K562 (cell line): Measurements from ENCODE around the gene LCTL. TPM values are rescaled to one million over a fixed set of nuclear protein-coding genes. Genes with fewer than 3 reads are reported as not detected.

Experiments used
- ATAC-seq: fragments of 200-7000 bp; cut with Tn5 transposase; 3 replicates; pipeline ENCODE4 v1.9.1; 2020; ENCODE audit warnings: moderate library complexity
- BruUV-seq: library from RNA; stranded (reverse); fragments of 400-500 nt; replicated peaks from 2 replicates; lab custom pipeline; 2021; lab: Mats Ljungman, UMichigan
- CTCF ChIA-PET: fragments of 300-600 bp; formaldehyde crosslinking; extraction: SDS; loops from one replicate; lab custom pipeline; 2021; ENCODE audit warnings: low intra/inter-chr PET ratio; lab: Yijun Ruan, JAX
- POLR2A ChIA-PET: fragments of 300-600, 350-650 bp; sonication (Branson Sonifier 250); formaldehyde crosslinking; extraction: SDS; loops from one replicate; lab custom pipeline; 2021; ENCODE audit warnings: antibody characterized with exemption, inconsistent platforms; lab: Yijun Ruan, JAX
- DNase-seq, 4 experiments: peaks; one replicate each; pipeline versions ENCODE4 v3.0.0 to v3.0.0-alpha.2; 2011 to 2018; ENCODE audit warnings: low spot score in 3 of 4, mixed read lengths in 3 of 4; ENCODE audit errors: extremely low read depth in 1 of 4
- FAIRE-seq: peaks from 2 replicates; lab custom pipeline; 2011; peaks lifted over from hg19 to GRCh38; lab: Jason Lieb, UNC
- H2AFZ ChIP-seq: 2 replicates; pipeline ENCODE4 v1.6.0; 2011; ENCODE audit warnings: low read depth, low read length, control low read depth, inconsistent platforms
- H3K27ac ChIP-seq: fragments of 200-600 bp; 3 replicates; pipeline ENCODE4 v1.8.0; 2011; ENCODE audit warnings: low read depth, mild to moderate bottlenecking, control low read depth, inconsistent platforms, low read length, moderate library complexity, mixed read lengths; ENCODE audit errors: extremely low read depth
- H3K27me3 ChIP-seq, 2 experiments: fragments of 300-600 bp in 1 of 2; 2 replicates in 1 of 2; 3 replicates in 1 of 2; pipeline versions ENCODE4 v1.6.0 to v1.8.0; 2011; ENCODE audit warnings: inconsistent platforms in 2 of 2, low read length in 2 of 2, mild to moderate bottlenecking in 1 of 2, mixed read lengths in 1 of 2, moderate library complexity in 1 of 2; ENCODE audit not compliant: control insufficient read depth in 2 of 2, insufficient read depth in 2 of 2
- H3K36me3 ChIP-seq: fragments of 300-600 bp; 3 replicates; pipeline ENCODE4 v1.8.0; 2011; ENCODE audit warnings: mild to moderate bottlenecking, low read length, inconsistent platforms; ENCODE audit not compliant: control insufficient read depth, insufficient read depth
- H3K4me1 ChIP-seq, 2 experiments: fragments of 200-600 bp in 1 of 2; replicated peaks in 1 of 2; 2 replicates in 1 of 2; 3 replicates in 1 of 2; pipeline versions ENCODE4 v1.5.1 to v1.8.0; 2011; ENCODE audit warnings: inconsistent platforms in 2 of 2, low read length in 2 of 2, mild to moderate bottlenecking in 1 of 2, mixed read lengths in 1 of 2, moderate library complexity in 1 of 2; ENCODE audit not compliant: control insufficient read depth in 2 of 2, insufficient read depth in 2 of 2
- H3K4me2 ChIP-seq: 2 replicates; pipeline ENCODE4 v1.6.1; 2011; ENCODE audit warnings: low read length, control low read depth, inconsistent platforms, mixed read lengths; ENCODE audit not compliant: insufficient read depth
- H3K4me3 ChIP-seq: fragments of 200-600 bp; sonication (generic), shearing (Covaris generic); 2 replicates; pipeline ENCODE4 v1.5.1; 2016; ENCODE audit warnings: control low read depth, inconsistent platforms
- H3K79me2 ChIP-seq: fragments of 200-600 bp; 3 replicates; pipeline ENCODE4 v1.8.0; 2011; ENCODE audit warnings: low read length, inconsistent platforms; ENCODE audit not compliant: control insufficient read depth, insufficient read depth
- H3K9ac ChIP-seq, 2 experiments: 2 replicates each; pipeline versions ENCODE4 v1.6.0 to v1.6.1; 2011; ENCODE audit warnings: low read depth in 2 of 2, low read length in 2 of 2, control low read depth in 1 of 2, inconsistent platforms in 1 of 2, mild to moderate bottlenecking in 1 of 2, mixed read lengths in 1 of 2; ENCODE audit not compliant: insufficient read depth in 1 of 2
- H3K9me1 ChIP-seq: one replicate; pipeline ENCODE4 v1.6.0; 2011; ENCODE audit warnings: inconsistent platforms, mild to moderate bottlenecking, low read length, moderate library complexity; ENCODE audit not compliant: control insufficient read depth, insufficient read depth
- H3K9me3 ChIP-seq: replicated peaks from 2 replicates; pipeline ENCODE4 v1.5.1; 2011; ENCODE audit warnings: low read depth, low read length, inconsistent platforms; ENCODE audit not compliant: control insufficient read depth, insufficient read depth
- H4K20me1 ChIP-seq: replicated peaks from 2 replicates; pipeline ENCODE4 v1.6.1; 2011; ENCODE audit warnings: low read length, inconsistent platforms, mixed read lengths; ENCODE audit not compliant: control insufficient read depth, insufficient read depth
- ARID2 ChIP-seq: fragments of 450-650 bp; IDR thresholded peaks from 2 replicates; pipeline ENCODE4 v1.6.1; 2017; ENCODE audit warnings: antibody characterized with exemption, mild to moderate bottlenecking
- CBX5 ChIP-seq: IDR thresholded peaks from 2 replicates; pipeline ENCODE4 v1.6.1; 2014; ENCODE audit warnings: low read depth, borderline replicate concordance
- CREBBP ChIP-seq: IDR thresholded peaks from one replicate; pipeline ENCODE4 v1.6.1; 2012; ENCODE audit warnings: low read depth, mild to moderate bottlenecking, control low read depth, inconsistent platforms, low read length
- ELF4 ChIP-seq: fragments of 450-650 bp; formaldehyde crosslinking; IDR thresholded peaks from 2 replicates; pipeline ENCODE4 v1.4.0; 2022; ENCODE audit warnings: missing genetic modification characterization
- FOSL1 ChIP-seq: fragments of 200-800 bp; sonication (Bioruptor generic); conservative IDR thresholded peaks from 2 replicates; pipeline ENCODE4 v1.6.1; 2016; ENCODE audit warnings: missing genetic modification characterization, missing compliant biosample characterization
- FOXJ3 ChIP-seq: sonication (generic); formaldehyde crosslinking; IDR thresholded peaks from 2 replicates; pipeline ENCODE4 v1.4.0; 2020; ENCODE audit warnings: mild to moderate bottlenecking, missing genetic modification reagents
- IRF2 ChIP-seq: sonication (generic); formaldehyde crosslinking; IDR thresholded peaks from 2 replicates; pipeline ENCODE4 v1.8.1; 2022; ENCODE audit warnings: mild to moderate bottlenecking, missing genetic modification reagents
- KLF1 ChIP-seq: fragments of 450-650 bp; IDR thresholded peaks from 2 replicates; pipeline ENCODE4 v1.6.1; 2016; ENCODE audit warnings: missing genetic modification characterization, missing compliant biosample characterization
- LARP7 ChIP-seq: fragments of 450-650 bp; IDR thresholded peaks from 2 replicates; pipeline ENCODE4 v1.6.1; 2016
- MED1 ChIP-seq: sonication (generic); formaldehyde crosslinking; IDR thresholded peaks from 2 replicates; pipeline ENCODE4 v1.8.1; 2023; ENCODE audit warnings: missing genetic modification reagents, borderline replicate concordance
- MYBL2 ChIP-seq, 2 experiments: fragments of 450-650 bp in 1 of 2; sonication (generic) in 1 of 2; formaldehyde crosslinking in 1 of 2; IDR thresholded peaks; 2 replicates each; pipeline versions ENCODE4 v1.6.1 to v1.8.1; 2017 to 2022; ENCODE audit warnings: borderline replicate concordance in 1 of 2, inconsistent platforms in 1 of 2, low read depth in 1 of 2, mild to moderate bottlenecking in 1 of 2, missing genetic modification reagents in 1 of 2, moderate library complexity in 1 of 2
- MYC ChIP-seq, 2 experiments: fragments of 250-450 bp in 1 of 2; sonication (Bioruptor Pico) in 1 of 2; IDR thresholded peaks; 2 replicates each; pipeline versions ENCODE4 v1.5.1 to v1.6.1; 2012 to 2021; ENCODE audit warnings: low read depth in 2 of 2, borderline replicate concordance in 1 of 2, improper control_type of control experiment in 1 of 2, low read length in 1 of 2, mild to moderate bottlenecking in 1 of 2, moderate library complexity in 1 of 2
- POLR2G ChIP-seq: fragments of 200-400 bp; formaldehyde crosslinking; IDR thresholded peaks from 2 replicates; pipeline ENCODE4 v1.6.1; 2017; ENCODE audit warnings: low read depth, mild to moderate bottlenecking, antibody characterized with exemption, low read length, moderate library complexity
- RBM39 ChIP-seq: fragments of 200-400 bp; formaldehyde crosslinking; optimal IDR thresholded peaks from 2 replicates; pipeline ENCODE3; 2018; ENCODE audit warnings: low read depth, low read length
- SAFB2 ChIP-seq: fragments of 200-400 bp; formaldehyde crosslinking; IDR thresholded peaks from 2 replicates; pipeline ENCODE4 v1.6.1; 2018; ENCODE audit warnings: borderline replicate concordance, low read length, low read depth, moderate library complexity; ENCODE audit not compliant: severe bottlenecking
- SP1 ChIP-seq: sonication (generic); formaldehyde crosslinking; IDR thresholded peaks from 2 replicates; pipeline ENCODE4 v1.8.1; 2022; ENCODE audit warnings: mild to moderate bottlenecking, missing genetic modification reagents
- TAF9B ChIP-seq: fragments of 450-650 bp; IDR thresholded peaks from 2 replicates; pipeline ENCODE4 v1.6.1; 2018; ENCODE audit warnings: mild to moderate bottlenecking; ENCODE audit not compliant: partially characterized antibody
- YBX1 ChIP-seq: fragments of 450-650 bp; IDR thresholded peaks from 2 replicates; pipeline ENCODE4 v1.7.1; 2016; ENCODE audit warnings: mild to moderate bottlenecking
- ZNF583 ChIP-seq: fragments of 250-450 bp; sonication (Bioruptor Pico); IDR thresholded peaks from 2 replicates; pipeline ENCODE4 v1.4.0; 2020
- ZNF584 ChIP-seq: fragments of 200-800 bp; sonication (Bioruptor generic); IDR thresholded peaks from 2 replicates; pipeline ENCODE4 v1.6.1; 2016; ENCODE audit warnings: low read depth, mild to moderate bottlenecking, missing genetic modification characterization, missing compliant biosample characterization
- WGBS: fragments of 100-300 bp; shearing (Covaris generic); methylation state at CpG from one replicate; pipeline ENCODE4 v1.1.6; 2016; ENCODE audit warnings: low coverage, mixed read lengths; ENCODE audit not compliant: insufficient coverage; ENCODE audit errors: missing lambda C conversion rate; 5-methylcytosine and 5-hydroxymethylcytosine counted together
- in situ Hi-C: fragments of 300-500 bp; cut with MboI; formaldehyde crosslinking; loops from 4 replicates; pipeline ENCODE4 v1.15.0; 2018; ENCODE audit warnings: inconsistent platforms, mixed read lengths
- intact Hi-C: fragments of 100-400 bp; cut with micrococcal nuclease; formaldehyde crosslinking; loops from 2 replicates; pipeline ENCODE4 v1.14.2; 2022
- polyA plus RNA-seq, 8 experiments: library from polyadenylated mRNA; depleted of rRNA in 4 of 8; stranded (reverse) in 5 of 8; unstranded in 3 of 8; fragments of >200 nt; fragmentation: Nextera tagmentation in 2 of 8; fragmentation: Illumina TruSeq in 1 of 8; extraction: Ambion mirVana in 2 of 8; extraction: Trizol in 1 of 8; gene quantifications; 2 replicates each; pipeline versions ENCODE4 v1.2.1 to v1.2.3, GENCODE V29; 2011 to 2014; ENCODE audit warnings: inconsistent platforms in 1 of 8, missing spikeins in 1 of 8
- total RNA-seq, 7 experiments: library from RNA; depleted of rRNA in 6 of 7; stranded (reverse); fragments of >200 nt in 6 of 7; fragmentation: Illumina TruSeq in 2 of 7; extraction: Trizol in 2 of 7; gene quantifications; 2 replicates each; pipeline versions ENCODE4 v1.2.1 to v1.2.3, GENCODE V29; 2011 to 2021; ENCODE audit warnings: low replicate concordance in 1 of 7
- TF ChIP-seq, protein P1 (sequence below): fragments of 250-450 bp; sonication (Bioruptor Pico); IDR thresholded peaks from 2 replicates; pipeline ENCODE4 v1.5.0; 2021
- TF ChIP-seq, protein P2 (sequence below): fragments of 450-650 bp; formaldehyde crosslinking; IDR thresholded peaks from 2 replicates; pipeline ENCODE4 v1.4.0; 2020; ENCODE audit warnings: mild to moderate bottlenecking, moderate library complexity

Gene LCTL
- total and polyA plus RNA-seq, 9 of the 15 experiments (the other 6 are each of a cell fraction or from before 2014, with no cell fraction given): 0.08 to 0.31 (median 0.17) TPM; not detected in 6

DNA sequence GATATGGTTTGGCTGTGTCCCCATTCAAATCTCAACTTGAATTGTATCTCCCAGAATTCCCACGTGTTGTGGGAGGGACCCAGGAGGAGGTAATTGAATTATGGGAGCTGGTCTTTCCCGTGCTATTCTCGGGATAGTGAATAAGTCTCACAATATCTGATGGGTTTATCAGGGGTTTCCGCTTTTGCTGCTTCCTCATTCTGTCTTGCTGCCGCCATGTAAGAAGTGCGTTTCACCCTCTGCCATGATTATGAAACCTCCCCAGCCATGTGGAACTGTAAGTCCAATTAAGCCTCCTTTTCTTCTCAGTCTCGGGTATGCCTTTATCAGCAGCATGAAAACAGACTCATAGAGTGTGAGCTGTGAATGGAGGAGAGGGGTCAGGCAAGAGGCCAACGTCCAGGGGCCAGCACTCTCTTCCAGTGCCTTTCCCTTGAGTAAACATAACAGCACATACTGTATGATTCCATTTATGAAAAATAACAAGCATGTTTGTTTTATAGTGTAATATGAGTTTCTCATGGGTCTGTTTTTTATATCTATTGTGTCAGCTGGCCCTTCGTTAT is 16.3 kb upstream of the LCTL start:
- Histone ChIP-seq H3K36me3 (peaks cover 32% of the 10 kb centered on the region), H3K9me1 (peaks cover 5% of the 10 kb centered on the region), H3K4me3 (peak overlapping the region; percentile 62), H3K9me3 (no peaks in the 10 kb centered on the region), H4K20me1 (peaks cover 26% of the 10 kb centered on the region), H3K4me2 (peak overlapping the region; percentile 97), H3K27me3 (no peaks in the 10 kb centered on the region), H3K27ac (peak overlapping the region; percentile 89), H3K79me2 (peaks cover 43% of the 10 kb centered on the region), H2AFZ (peak overlapping the region; percentile 89), H3K4me1 (peaks cover 11 to 24% of the 10 kb centered on the region in 2 experiments), H3K9ac (peak overlapping the region; percentile 90 to 93; a peak in 3 of 4 replicates)
- in situ Hi-C loops (no loop called here), intact Hi-C loops (no loop called here)
- peak; percentile 87 for FAIRE-seq
- peak in 2 of 4 experiments; percentile 26 to 88 for DNase-seq
- CTCF ChIA-PET: no interaction called here
- 2% methylated on average over 9 of the region's 9 CpGs for whole genome bisulfite sequencing
- ATAC-seq: peak; percentile 66
- POLR2A ChIA-PET: interaction anchor here (0.6 to 2.7 kb wide), 48 partner anchors 8 to 971 kb away, joined by 3 to 23 read pairs (median 4); partner anchors contain the start of genes INTS14, LCTL and TIPIN
- no TSS peak for BruUV-seq
- TF ChIP-seq, protein P1, sequence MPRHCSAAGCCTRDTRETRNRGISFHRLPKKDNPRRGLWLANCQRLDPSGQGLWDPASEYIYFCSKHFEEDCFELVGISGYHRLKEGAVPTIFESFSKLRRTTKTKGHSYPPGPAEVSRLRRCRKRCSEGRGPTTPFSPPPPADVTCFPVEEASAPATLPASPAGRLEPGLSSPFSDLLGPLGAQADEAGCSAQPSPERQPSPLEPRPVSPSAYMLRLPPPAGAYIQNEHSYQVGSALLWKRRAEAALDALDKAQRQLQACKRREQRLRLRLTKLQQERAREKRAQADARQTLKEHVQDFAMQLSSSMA (CRISPR knock-in tag): no peak; the same call in 1 of the 2 replicates
- TF ChIP-seq ZNF584 (no peak), MED1 (CRISPR knock-in tag) (no peak), SP1 (CRISPR knock-in tag) (peak; percentile 75), KLF1 (tag) (0 out of 2 replicates have a peak, but pooled peaks have one; percentile 34), POLR2G (peak; percentile 74), FOSL1 (tag) (no peak), ZNF583 (CRISPR knock-in tag) (no peak), MYC (IDR thresholded peaks at IDR 0.05; ENCODE audit: low read depth, low read length) (peak; percentile 96), MYC (CRISPR knock-in tag; IDR thresholded peaks at IDR 0.05; ENCODE audit: borderline replicate concordance, low read depth) (peak; percentile 91), TAF9B (peak; percentile 95), LARP7 (no peak), SAFB2 (no peak), ELF4 (CRISPR knock-in tag) (peak; percentile 91), IRF2 (CRISPR knock-in tag) (no peak), FOXJ3 (CRISPR knock-in tag) (no peak), MYBL2 (IDR thresholded peaks at IDR 0.05; ENCODE audit: low read depth) (no peak), MYBL2 (CRISPR knock-in tag; IDR thresholded peaks at IDR 0.05; ENCODE audit: borderline replicate concordance) (no peak), CREBBP (no peak), RBM39 (no peak), CBX5 (no peak), YBX1 (no peak), ARID2 (no peak)
- TF ChIP-seq, protein P2, sequence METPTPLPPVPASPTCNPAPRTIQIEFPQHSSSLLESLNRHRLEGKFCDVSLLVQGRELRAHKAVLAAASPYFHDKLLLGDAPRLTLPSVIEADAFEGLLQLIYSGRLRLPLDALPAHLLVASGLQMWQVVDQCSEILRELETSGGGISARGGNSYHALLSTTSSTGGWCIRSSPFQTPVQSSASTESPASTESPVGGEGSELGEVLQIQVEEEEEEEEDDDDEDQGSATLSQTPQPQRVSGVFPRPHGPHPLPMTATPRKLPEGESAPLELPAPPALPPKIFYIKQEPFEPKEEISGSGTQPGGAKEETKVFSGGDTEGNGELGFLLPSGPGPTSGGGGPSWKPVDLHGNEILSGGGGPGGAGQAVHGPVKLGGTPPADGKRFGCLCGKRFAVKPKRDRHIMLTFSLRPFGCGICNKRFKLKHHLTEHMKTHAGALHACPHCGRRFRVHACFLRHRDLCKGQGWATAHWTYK: peak; percentile 70; the same call in 1 of the 2 replicates
